Activated T-helper 9 cell treated with anti-CD3 and anti-CD28 coated beads, Interleukin-2, amount 50 U/mL, for 16 hours (primary cell): ENCODE data around the gene PNPLA7.
"Not testable (repeated sequence)": the region's sequence is repeated elsewhere in the genome, so short reads cannot be mapped to it uniquely, and the experiment has no call there.

Experiments used
- DNase-seq: peaks from one replicate; pipeline ENCODE4 v3.0.0-alpha.2; 2020; ENCODE audit warnings: low read depth

The PNPLA7 gene

DNA sequence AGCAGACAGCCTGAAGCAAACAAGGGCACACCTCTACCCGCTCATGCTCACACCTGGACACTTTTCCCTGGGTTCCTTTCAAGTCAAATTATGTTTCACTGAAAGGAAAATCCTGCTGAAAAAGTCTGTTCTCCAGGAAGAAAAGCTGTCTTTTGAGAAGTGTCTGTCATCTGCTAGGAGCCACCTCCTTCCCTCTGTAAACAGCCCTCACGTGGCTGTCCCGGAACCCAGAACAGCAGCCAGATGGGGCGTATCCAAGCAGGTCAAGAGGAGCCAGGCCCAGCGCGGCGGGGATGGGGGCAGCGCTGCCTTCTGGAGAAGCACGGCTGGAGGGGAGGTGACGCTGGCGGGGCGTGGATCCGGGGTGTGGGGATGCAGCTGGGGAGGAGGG is at the start of gene PNPLA7:
Gene PNPLA7 (minus strand): TSS at position 172 of the 391 bp plus-strand sequence. CDS start 205 bp downstream, outside the sequence.
- peak; percentile 35 for DNase-seq

DNA sequence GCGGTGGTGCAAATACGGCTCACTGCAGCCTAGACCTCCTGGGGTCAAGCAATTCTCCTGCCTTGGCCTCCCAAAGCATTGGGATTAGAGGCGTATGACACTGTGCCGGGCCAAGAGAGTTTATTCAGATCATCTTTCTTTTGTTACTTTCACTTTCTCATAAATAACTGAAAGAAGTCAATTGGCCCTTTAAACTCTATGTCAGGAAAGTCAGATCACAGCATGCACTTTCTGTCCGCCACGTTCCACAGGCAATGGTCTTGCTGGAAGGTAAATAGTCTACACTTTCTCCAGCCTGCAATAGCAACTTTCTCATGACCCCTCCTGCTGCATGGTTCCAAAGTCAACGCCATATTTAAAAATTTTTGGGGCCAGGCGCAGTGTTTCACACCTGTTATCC is 48.7 kb upstream of the PNPLA7 start:
- DNase-seq, result no peak

DNA sequence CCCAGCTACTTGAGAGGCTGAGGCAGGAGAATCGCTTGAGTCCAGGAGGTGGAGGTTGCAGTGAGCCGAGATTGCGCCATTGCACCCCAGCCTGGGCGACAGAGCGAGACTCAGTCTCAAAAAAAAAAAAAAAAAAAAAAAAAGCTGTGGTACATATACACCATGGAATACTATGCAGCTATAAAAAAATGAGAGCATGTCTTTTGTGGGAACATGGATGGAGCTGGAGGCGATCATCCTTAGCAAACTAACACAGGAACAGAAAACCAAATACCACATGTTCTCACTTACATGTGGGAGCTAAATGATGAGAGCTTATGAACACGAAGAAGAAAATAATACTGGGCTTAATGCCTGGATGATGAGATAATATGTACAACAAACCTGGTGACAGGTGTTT is 46.4 kb upstream of the PNPLA7 start:
- DNase-seq, result not testable (repeated sequence)

DNA sequence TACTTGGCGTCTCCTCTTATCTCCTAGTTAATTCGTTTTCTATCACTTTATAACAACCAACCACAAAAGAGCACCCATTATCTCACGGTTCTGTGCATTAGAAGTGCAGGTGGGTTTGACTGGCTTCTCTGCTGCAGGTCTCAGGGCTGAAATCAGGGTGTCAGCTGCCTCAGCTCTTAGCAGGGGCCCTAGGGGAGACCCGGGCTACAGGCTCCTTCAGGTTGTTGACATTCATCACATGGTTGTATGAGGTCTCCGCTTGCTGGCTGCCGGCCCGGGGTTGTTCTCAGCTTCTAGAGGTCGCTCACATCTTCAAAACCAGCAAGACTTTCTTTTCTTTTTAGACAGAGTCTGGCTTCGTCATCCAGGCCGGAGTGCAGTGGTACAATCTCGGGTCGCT is 43.0 kb upstream of the PNPLA7 start:
- no peak for DNase-seq

DNA sequence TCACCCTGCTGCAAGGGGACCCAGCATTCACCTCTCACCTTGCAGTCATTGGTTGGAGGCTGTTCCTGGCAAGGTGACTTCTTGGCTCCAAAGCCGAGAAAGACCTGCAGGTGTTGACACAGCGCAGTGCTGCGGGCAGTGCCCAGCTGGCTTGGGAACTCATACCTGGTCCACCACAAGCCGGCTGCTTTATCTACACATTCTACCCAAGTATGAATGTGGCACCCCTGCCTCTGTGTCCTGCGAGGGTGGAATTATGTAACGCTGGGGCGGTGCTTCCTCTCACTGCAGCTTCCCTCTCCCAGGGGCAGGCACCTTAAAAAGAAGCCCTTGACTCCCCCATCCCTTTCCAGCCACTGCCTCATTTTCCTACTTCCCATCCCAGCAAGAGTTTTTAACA is 42.6 kb upstream of the PNPLA7 start:
- DNase-seq, result no peak

DNA sequence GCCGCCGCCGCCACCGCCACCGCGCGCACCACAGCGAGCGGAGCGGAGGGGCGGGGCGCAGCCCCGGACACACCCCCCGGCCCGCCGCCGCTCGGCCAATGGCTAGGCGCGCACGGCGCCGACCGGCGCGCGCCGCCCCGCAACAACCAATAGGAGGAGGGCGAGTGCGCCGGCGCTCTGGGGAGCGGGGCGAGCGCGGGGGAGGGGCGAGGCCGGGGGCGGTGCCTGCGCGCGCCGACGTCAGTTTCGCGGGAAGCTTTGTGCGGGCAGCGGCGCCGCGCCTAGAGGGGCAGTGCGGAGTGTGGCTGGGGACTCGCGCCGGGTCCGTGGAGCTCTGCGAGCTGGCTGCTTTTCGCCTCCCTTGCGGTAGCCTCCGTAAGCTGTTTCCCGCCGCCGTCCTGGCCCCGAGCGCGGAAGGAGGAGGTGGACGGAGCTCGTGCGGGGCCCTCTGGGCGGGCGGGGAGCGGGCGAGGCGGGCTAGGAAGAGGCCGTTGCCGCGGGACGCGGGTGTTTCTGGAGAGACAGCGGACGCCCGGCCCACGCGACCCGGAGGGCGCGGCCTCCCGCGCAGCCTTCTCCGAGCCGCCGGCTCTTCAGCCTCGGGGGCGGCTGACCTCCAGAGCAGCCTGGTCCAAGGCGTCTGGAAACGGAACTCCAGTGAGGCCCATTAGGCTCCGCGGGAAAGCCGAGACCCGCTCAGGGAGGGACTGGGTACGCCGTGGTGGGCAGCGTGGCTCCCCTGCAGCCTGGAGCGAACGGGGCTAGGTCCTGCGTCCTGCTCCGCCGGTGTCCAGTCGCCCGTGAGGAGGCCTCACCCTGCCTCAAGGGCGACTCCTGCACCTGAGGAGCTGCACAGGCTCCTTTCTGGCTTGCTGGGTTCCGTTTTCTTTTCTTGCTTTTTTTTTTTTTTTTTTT is 40.5 kb upstream of the PNPLA7 start, which contains the start of gene ZMYND19:
Gene ZMYND19 (minus strand): TSS at position 44 of the 915 bp plus-strand sequence. CDS start 249 bp downstream, outside the sequence.
- peak; percentile 86 for DNase-seq

DNA sequence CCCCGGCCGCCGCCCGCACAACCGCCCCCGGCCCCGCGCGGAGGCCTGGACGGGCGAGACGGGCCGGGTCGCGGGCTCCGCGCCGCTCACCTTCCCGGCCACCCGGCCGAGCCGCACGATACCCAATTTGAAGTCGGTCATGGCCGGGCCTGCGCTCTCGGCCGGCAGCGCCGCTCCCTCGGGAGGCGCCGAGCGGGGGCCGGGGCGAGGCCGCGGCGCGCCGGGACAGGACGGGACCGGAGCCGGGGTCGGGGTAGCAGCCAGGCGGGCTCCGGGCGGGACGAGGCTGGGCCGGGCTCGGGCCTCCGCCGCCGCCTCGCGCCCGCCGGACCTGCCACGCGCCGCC is 39.9 kb upstream of the PNPLA7 start:
- DNase-seq, result no peak

DNA sequence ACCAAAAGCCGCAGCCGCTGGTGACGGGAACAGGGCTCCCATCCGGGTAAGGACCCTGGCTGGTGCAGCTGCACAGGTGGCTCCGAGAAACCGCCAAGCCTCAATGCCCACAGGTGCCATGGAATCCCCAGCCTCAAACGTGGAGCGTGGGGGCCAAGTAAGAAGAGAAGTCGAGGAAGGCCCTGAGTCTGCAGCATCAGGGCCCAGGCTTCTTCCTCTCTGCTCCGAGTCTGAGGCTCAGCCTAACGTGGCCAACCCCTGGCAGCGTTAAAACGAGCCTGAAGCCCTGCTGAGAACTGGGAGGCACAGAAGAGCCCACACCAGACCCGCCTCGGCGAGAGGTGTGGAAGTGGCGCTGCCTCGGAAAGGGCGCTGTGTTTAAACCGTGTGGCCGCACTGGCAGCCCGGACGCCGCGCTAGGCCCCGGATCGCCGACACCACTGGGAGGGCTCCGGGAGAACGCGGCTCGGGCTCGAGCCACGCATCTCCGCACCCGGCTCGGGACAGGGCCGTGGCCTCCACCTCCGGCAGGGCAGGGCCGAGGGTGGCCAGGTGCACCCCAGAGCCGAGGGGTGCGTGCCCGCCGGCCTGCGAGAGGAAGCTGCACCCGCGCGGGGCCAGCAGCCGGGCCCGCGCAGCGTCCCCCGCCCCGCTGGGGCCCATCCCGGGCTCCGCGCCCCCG is 39.4 kb upstream of the PNPLA7 start:
- no peak for DNase-seq

DNA sequence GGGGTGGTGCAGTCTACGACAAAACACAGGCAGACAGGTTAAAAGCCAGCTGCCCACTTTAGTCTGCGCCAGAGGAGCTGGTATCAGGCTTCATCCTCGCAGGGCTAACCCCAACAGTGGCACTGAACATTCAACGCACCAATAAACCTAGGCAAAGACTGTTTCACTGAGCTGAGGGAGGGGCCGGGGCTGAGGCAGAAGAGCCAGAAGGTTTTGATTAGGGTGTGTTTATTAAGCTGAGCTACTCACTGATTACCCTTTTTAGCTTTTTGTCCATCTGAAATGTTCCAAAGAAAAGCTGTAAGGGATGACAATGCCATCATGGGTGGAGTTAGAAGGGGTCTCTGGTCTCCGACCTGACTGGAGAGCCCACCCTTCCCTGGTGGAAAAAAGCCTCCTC is 38.7 kb upstream of the PNPLA7 start:
- no peak for DNase-seq

DNA sequence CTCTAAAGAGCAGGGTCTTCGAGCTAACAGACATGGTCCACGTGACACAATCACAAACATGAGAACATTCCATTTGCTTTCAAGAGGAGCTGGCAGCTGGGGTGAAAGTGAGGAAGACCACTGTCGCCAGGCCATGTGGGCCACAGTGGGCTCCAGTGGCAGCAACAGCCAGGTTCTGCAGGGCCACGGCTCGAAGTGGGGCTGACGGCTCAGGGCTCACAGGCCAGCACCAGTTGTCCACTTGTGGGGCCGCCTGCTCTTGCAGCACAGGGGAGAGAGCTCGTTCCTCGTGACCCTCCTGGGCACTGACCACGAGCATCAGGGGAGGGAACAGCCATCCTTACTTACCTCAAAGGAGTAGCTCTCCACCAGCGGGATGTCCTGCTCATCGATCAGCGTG is 38.1 kb upstream of the PNPLA7 start:
- no peak for DNase-seq

DNA sequence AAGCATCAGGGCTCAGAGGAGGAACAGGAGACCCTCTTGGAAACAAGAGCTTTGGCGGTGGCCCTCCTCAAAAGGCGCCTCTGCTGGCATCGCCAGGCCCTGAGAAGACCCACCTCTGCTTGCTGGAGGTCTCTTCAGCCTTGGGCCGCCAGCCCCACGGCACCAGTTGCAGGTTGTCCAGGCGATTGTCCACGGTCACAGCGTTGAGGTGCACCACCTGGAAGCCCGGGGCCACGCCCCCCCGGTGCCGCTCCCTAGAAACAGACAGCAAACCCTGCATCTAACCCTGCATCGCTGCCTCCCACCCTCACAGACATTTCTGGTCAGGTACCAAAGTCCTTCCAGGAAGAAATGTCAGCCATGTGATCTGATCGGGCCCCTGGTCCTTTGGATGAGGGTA is 36.7 kb upstream of the PNPLA7 start:
- no peak for DNase-seq

DNA sequence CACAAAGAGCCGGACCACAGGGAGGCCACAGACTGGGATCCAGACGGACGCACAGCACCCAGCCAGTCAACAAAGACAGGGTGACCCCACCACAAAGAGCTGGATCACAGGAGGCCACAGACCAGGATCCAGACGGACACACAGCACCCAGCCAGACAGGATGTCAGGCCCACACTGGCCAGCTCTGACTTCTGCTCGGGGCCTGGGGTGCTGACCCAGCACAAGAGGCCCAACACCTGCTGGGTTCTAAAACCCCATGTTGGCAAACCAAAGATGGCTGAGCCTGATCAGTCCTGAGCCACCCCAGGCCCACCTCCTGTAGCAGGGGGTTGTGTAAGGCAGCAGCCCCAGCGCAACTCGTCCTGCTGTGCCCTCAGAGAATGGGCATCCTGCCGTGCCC is 33.8 kb upstream of the PNPLA7 start:
- DNase-seq, result no peak

DNA sequence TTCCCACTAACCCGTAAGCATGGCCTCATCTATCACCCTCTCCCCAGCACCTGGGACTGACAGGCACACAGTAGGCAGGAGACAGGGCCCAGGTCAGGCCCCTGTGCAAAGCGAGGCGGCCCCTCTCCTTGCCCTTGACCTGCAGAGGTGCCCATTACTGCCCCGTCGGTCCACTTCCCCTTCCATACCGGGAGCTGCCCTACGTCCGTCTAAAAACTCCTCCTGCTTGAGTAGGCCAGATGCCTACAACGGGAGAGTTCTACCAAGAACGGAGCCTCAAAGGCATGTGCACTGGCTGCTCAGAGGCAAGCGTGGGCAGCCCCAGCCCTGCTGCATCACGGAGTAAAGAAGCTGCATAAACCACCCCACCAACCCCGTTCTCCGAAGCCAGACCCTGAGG is 33.1 kb upstream of the PNPLA7 start:
- DNase-seq, result no peak

DNA sequence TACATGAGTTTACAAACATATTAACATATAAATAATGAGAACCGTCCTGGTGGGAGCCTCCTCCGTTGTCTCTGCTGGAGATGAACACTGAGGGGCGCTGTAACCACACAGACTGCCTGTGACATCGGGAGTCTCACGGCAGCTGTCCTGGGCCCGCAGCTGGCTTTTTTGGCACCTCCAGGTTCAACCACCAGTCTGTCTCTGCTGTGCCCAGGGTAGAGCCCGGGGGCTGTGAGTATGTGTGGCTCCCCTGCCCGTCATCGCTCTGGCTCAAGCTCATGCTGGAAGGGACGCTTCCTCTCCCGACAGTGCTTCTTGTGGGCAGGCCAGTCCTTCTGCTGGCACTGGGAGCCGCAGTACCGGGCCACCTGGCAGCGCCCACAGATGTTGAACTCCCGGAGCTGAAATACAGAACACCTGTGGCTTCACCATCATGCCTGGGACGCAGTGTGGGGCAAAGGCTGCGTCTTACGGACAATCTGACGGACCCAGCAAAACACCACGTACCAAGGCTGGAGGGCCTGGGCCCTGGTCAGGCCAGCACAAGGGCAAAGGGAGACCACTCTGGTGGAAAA is 32.2 kb upstream of the PNPLA7 start:
- DNase-seq, result no peak

DNA sequence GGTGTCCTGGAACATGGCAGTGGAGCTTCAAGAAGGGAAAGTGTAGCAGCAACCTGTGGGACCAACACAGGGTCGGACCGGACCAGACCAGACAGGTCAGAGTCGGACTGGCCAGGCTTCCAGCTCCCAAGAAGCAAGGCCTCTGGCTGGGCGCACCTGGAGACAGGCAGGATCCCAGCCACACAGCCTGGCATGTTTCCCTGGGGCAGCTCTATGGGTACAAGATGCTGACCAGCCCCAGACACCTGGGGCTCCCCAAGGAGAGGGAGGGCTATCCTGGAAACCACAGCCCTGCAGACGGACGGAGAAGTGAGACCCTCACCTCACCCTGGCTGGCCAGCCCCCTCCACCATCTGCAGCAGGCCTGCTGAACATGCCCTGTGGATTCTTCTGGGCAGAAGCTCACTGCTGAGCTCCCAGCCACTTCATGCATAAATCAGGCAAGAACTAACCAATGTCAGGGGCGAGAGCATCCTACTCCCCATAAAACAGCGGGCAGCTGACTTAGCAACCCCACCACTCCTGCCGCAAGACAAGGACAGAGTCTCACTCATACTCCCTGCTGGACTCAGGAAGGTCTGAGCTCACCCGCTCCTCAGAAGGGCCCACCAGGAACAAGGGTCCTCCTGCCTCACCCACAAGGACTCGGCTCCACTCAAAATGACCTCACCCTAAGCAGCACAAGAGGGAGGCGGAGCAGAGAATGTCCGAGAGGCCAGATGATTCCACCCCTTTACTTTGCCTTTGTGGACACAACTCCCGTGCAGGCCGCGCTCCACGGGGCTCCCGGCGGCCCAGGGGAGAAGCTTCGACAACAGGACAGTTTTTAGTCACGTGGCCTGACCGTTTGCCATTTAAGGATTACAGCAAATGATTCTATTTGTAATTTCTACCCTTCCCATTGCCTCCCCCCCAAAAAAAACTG is 31.4 kb upstream of the PNPLA7 start:
- DNase-seq, result no peak

DNA sequence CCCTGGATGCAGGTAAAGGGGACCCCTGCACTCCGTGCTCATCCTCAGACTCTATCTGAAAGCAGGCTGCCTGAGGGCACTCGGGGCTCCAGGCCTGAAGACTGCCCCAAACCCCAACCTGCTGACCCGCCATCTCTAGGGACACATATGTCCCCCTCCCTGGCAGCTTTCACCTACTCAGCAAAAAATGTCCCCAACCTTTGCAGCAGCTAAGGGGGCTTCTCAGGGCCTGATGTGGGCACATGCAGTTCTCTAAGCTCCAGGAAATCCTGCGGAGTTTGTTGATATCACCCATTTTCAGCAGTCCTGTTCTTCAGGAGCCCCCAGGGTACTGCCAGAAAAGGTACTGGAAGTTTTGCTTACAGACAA is 30.7 kb upstream of the PNPLA7 start:
- no peak for DNase-seq

DNA sequence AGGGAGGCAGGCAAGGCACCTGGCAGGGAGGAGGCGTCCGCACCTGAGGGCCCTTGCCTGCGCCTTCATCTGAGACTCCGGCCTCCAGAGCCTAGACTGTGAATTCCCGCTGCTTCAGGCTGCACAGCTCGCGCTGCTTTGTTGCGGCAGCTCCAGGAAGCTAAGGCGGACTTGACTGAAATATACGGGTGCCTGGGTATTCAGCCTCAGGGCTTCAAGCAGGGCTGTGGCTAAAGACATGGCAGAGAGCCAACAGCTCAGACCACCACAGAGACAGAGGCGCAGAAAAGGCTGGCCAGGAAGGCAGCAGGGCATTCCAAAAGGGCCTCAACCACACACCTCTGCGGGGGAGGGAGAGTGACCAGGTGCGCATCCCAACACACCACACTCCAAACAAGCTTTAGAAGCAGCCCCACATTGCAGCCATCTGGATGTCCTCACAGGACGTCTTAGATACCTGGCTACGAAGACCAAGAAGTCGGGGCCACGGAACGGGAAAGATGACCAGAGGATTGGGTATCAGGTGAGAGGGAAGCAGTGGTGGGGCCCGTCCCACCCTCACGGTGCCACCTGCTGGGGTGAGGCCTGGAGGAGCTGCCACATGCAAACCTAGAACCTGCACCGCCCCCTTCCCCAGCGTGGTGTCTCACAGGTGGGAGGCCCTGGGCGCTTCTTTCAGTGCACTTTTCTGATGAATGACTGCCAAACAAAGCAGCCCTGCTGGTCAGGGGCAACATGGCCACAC is 30.2 kb upstream of the PNPLA7 start:
- DNase-seq, result no peak

DNA sequence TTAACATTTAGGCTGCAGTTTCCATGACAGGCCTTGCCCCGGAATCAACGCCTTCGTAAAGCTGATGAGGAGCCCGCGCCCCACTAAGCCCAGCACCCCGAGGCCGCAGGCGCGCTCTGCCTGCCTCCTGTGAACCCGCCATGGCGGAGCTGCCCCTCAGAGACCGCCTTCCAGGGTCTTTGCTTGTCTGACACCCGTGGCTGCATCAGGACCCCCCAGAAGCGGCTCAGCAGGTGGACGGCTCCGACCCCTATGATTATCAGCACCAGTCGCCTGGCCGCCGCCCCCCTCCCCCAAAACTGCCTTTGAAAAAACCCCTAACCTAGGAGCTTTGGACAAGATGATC is 29.0 kb upstream of the PNPLA7 start:
- no peak for DNase-seq

DNA sequence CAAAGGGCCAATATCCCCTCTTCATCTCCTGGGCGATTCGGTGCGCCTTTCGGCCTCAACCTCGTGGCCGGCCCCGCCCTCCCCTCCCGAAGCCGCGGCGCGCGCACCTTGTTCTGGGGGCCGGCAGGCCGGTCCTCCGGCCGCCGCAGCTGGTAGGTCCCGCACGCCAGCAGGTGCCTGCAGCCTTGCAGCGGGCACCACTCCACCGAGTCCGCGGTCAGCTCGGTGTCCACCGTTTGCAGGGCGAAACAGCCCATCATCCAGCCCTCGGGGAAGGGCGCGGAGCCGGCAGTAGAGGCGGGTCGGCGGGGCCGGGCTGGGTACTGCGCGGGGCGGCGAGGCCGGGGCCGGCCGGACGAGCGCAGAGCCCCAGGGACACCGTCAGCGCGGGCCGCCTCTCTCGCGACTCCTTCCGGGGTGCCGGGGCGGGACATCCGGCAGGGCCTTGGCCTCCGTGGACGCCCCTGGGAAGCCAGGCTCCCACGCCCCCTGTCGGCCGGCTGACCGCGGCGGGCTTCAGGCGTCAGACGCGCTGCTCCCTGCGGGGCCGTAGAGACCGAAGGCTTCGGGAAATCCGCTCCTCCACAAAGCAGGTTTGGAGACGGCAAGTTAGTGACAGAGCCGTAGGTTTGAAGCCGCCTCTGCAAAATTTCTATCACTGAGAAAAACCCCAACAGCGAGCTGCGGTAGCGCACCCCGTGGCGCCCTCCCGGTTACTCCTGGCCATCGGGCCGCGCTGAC is 28.5 kb upstream of the PNPLA7 start, which contains the start of gene DPH7:
Gene DPH7 (minus strand): TSS at position 408 of the 741 bp plus-strand sequence. CDS start 148 bp downstream, at position 260.
- peak; percentile 96 for DNase-seq

DNA sequence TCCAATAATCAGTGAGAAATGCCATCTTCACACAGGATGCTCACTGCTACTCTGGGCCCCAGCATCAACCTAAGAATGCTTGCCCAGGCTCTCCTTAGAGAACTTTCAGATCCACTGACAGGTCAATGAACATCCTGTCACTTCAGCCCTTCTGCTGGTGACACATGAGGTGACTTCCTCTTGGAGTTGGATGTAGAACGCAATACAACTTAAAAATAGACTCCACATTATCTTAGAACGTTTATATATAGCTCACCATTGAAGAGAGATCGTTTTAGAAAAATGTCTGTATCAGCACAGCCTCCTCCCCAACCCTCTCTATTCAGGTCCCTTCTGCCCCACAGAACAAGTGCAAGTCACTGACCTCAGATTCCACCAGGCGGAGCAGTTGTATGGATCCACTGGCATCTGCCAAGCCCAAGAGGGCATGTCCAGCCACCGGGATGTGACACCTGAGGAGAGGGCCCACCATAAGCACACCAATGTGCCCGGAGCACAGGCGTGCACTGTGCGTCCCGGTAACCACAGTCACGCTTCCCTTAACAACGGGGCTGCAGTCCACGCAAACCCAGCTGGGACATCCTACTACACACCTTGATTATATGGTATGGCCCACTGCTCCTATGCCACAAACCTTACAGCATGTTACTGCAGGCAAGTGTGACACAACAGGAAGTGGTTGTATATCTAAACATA is 25.7 kb upstream of the PNPLA7 start:
- no peak for DNase-seq
